ENCODE results near the gene SKI. TPM values are rescaled to one million over a fixed set of nuclear protein-coding genes. Genes with fewer than 3 reads are reported as not detected.
"Not testable (repeated sequence)": the region's sequence is repeated elsewhere in the genome, so short reads cannot be mapped to it uniquely, and the experiment has no call there.

Gene SKI
- polyA plus RNA-seq, 1 donor = 48.5 TPM

DNA sequence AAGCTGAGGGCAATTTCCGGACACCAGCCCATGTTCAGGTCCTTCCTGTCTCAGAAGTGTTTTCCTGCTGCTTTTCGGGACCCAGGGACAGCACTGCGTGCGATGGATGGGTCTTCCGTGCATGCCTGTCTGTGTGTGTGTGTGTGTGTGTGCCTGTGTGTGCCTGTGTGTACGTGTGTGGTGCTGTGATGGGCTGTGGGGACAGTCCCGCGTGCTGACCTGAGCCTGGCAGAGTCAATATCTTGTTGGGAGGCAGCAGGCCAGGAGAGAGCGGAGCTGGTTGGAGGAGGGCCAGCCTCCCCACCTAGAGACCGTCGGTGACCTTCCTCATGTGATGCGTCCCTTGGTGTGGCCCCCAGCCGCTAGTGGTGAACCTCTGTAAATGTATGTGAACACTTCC is 13.7 kb downstream of the SKI start:
- DNase-seq = no peak

DNA sequence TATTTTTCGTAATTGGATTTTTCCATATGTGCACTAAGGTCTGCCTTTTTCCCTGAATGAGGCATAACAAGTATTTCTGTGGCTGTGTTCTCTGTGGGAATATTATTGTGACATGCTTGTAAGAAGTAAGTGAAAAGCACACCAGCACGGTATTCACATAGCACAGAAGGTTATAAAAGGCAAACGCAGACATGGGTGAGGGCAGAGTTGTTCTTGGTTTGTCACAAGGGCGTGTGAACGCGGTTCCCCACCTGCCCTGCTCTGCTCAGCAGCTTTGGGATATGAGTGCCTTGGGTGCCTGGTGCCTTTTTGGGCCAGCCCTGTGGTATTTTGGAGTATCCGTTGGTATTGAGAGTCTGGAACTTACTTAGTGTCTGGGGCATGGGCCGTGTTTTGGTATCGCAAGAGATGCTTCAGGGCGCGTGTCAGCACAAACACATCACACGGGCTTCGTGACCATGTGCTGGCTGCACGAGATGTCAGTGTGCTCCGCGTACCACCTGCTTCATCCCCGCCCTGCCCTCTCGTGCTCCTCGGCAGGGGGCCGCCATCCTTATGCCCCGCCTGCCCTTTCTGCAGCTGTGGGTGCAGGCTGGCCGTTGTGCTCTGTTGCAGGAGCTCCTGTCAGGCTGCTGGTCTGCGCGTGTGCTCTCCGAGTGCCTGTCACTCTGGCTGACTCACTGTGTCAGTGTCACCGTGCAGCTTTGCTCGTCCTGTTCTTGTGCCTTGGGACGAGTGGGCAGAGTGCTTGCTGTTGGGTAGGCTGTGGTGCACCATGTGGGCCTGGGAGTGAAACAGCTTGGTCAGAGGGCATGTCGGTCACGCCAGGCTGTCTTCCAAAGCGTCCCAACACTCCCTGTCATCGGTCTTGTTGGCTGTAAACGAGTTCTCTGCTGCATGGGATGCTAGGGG is 15.0 kb downstream of the SKI start:
- DNase-seq = no peak

DNA sequence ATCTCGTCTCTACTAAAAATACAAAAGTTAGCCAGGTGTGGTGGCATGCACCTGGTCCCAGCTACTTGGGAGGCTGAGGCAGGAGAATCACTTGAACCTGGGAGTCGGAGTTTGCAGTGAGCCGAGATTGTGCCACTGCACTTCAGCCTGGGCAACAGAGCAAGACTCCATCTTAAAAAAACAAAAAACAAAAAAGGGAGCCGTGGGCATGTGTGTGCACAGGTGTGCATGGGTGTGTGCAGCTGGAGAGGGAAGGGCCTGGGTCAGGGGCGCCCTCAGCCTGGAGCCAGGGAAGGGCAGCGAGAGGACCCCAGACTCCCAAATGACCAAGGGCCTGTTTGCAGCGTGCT is 18.9 kb downstream of the SKI start:
- not testable (repeated sequence) for DNase-seq

- no peak for DNase-seq
Measured at GRCh38 chr1:2247760-2248126, 19.6 kb downstream of the SKI start.

GRCh38 chr1:2248127-2248826 is 20.2 kb downstream of the SKI start:
- no peak for DNase-seq

DNA sequence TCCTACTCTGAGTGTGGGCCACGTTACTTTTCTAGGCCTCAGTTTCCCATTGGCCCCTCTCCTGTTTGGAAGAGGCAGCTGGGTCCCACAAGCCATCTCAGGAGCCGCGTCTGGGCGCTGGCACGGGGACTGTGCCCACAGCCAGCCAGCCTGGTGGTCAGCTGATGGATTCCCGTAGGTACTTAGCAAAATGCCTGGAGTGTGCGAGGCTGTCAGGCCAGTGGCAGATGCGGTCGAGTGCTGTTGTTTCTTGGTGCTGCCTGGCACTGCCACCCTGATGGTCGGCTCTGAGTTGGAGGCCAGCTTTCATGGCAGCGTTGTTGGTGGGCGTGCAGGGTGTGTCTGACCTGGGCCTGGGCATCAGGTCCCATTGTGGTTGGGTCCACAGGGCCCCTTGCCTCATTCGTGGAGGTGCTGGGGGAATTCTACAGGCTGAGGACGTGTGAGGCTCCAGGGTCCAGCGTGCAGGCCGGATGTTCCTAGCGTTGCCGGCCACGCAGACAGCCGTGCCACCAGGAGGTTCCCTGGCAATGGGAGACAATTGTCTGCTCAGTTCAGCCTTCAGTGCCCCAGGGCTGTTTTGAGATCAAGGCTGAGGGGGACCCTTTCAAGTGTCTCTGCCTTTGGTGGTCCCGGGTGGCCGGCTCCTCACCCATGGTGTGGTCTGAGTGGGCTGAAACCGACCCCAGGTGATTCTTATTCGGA is 20.9 kb downstream of the SKI start:
- no peak for DNase-seq

GRCh38 chr1:2249559-2249906 is 21.4 kb downstream of the SKI start:
- DNase-seq = no peak

DNA sequence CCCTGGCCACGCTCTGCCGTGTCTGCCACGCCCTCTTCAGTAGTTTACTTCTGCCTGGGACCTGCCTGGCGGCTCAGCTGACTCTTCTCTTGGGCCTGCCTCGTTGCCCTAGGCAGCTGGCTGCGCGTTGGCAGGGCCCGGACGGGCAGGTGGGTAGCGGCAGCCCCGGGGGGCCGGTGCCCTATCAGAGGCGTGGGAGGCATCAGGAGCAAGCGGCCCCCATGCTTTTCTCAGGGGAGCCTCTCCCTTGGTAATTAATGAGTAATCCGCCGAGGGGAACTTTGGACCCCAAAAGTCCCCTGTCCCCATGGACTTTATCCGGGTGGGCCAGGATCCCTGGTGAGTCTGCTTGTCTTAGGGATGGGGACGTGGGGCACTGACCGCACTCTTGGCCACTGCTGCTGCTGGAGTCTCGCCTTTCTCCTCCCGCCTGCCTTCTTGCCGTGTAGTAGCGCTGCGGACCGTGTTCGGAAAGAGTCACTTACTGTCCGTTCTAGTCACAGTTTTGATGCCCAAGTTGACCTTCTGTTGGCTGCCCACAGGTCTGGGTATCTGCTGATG is 22.7 kb downstream of the SKI start:
- no peak for DNase-seq

GRCh38 chr1:2251363-2251762 is 23.2 kb downstream of the SKI start:
- DNase-seq = no peak

DNA sequence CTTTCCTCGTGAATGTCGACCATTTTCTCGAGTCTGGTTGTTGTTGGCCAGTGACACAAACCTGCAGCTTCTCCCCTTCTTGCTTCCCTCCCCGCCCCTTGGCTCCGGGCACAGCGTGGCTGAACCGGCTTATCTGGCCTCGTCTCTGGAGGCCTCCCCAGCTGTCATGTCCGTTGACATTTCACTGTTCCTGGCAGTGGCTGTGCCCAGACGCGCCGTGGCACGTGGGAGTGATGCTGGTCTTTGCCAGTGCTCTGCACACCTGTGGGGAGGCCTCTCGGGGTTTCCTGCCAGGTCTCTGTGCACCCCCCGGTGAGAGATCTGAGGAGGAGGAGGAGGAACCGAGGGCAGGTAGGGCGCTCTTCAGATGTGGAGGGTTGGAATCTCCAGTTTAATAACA is 23.7 kb downstream of the SKI start:
- DNase-seq = no peak

- DNase-seq = no peak
Measured at GRCh38 chr1:2252423-2252822, 24.3 kb downstream of the SKI start.

DNA sequence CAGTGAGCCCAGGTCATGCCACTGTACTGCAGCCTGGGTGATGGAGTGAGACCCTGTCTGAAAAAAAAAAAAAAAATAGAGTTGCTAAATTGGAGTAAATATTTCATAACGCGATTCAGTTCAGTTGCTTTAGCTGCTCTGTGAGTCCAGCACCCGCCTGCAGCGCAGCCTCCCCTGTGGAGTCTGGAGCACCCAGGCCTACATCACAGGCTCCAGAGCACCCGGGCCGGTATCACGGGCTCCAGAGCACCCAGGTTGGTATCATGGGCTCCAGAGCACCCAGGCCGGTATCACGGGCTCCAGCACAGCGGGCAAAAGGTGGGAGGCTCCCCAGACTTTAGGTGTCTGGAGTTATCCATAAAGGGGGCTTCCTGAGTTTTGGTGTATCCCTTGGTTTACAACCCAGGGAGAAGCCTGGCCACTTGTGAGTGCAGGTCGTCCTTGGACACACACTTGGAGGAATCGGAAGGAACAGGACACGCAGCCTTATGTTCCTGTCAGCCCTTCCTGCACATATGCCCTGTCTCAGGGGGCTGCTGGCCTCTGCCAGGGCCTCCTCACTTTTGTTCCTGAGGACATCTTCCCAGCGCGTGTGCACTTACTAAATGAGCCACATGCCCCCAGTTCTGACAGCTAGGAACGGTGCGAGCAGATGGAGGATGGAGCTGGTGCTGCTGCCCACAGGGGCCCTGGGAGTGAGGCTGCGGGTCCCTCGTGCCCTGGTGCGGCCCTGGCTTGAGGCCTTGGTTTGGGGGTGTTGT is 25.1 kb downstream of the SKI start:
- DNase-seq = no peak

GRCh38 chr1:2253797-2254480 is 25.8 kb downstream of the SKI start:
- DNase-seq = no peak

DNA sequence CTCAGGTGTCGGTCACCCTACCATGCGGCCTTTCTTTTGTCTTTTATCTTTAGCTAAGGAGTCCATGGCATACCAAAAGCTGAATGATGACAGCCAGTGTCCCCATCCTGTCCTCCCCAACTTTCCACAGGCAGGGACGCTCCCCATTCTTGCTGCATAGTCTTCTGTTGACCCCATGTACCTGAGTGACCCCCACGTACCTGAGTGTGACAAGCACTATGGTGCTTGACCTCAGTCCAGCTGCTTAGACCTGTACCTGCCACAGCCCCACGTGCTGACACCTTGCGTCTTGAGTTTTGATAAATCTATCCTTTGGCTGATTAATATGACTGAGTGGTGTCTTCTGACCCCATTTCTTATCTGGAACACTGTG is 26.9 kb downstream of the SKI start:
- no peak for DNase-seq

DNA sequence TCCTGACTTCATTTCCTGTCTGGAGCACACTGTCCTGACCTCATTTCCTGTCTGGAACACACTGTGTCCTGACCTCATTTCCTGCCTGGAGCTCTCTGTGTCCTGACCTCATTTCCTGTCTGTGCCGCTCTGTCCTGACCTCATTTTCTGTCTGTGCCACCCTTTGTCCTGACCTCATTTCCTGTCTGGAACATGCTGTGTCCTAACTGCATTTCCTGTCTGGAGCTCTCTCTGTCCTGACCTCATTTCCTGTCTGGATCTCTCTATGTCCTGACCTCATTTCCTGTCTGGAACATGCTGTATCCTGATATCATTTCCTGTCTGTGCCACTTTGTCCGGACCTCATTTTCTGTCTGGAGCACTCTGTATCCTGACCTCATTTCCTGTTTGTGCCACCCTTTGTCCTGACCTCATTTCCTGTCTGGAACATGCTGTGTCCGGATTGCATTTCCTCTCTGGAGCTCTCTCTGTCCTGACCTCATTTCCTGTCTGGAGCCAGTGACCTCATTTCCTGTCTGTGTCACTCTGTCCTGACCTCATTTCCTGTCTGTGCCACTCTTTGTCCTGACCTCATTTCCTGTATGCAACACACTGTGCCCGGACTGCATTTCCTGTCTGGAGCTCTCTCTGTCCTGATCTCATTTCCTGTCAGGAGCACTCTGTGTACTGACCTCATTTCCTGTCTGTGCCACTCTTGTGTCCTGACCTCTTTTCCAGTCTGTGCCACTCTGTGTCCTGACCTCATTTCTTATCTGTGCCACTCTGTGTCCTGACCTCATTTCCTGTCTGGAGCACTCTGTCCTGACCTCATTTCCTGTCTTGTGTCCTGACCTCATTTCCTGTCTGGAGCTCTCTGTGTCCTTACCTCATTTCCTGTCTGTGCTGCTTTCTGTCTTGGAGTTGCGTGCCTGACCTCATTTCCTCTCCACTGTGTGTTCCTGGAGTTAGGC is 27.6 kb downstream of the SKI start:
- DNase-seq = no peak

DNA sequence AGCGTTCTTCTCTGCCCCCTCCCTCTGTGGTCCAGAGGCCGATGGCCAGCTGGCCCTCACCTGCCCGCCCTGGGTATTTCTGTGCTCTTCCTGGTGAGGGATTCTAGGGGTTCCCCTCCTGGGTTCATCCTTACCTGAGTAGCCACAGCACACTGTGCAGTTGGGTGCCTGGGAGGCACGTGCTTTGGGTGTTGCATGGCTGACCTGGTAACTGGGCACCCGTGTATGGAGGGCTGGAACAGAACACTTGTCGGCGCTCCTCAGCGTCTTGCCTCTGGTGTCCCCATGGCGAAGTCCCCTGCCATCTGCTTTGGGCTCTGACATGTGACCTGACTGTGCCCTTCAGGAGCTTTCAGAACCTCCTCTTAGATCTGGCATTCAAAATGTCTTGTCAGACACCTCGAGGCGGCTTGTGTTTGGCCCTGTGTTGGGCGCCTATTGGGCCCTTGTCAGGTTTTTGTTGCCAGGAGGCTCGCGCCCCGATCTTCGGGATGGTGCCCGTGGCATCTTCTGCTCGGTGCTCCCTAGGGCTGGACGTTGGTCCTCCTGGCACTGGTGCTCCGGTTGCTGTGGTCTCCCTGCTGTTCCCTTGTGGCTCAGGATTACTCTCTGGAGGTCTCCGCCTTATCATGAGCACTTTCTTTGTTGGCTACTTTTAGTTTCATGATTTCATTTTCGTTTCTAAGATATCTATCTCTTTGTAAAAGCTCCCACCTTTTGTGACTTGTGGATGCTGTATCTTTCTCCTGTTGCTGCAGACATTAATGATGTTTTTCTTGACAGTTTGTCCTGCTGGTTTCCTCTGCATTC is 28.5 kb downstream of the SKI start:
- no peak for DNase-seq

- DNase-seq = no peak
Measured at GRCh38 chr1:2257245-2257627, 29.1 kb downstream of the SKI start.

- DNase-seq = no peak
Measured at GRCh38 chr1:2258122-2258681, 30.1 kb downstream of the SKI start.

DNA sequence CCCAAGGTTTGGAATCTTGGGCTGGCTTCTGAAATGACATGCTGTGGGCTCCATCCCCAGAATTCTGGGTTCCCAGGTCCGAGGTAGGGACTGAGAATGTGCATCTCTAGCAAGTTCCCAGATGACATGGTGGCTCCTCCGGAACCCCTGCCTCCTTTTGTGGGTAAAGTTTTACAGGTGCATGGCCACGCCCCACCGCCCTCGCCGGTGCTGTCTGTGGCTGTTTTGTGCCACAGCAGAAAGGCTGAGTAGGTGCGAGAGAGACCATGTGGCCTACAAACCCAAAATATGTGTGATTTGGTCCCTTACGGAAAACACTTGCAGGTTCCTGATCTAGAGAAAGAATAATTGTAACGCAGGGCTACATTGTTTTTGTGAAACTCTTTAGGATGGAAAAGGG is 30.9 kb downstream of the SKI start:
- no peak for DNase-seq
